Measurements from ENCODE around the gene ABLIM3. TPM values are rescaled to one million over a fixed set of nuclear protein-coding genes. Genes with fewer than 3 reads are reported as not detected.

The ABLIM3 gene
- total and polyA plus RNA-seq, 2 of the 13 experiments (the other 11 are each of a cell fraction or from before 2014, with no cell fraction given) = 0.53 to 6.3 TPM

- 93% methylated on average over 3 of the region's 3 CpGs for WGBS (ENCODE audit: low lambda C conversion rate)
- H3K27ac ChIP-seq (ENCODE audit: extremely low read length, insufficient read depth, low read length) = no peak overlapping the region
- no peak overlapping the region for H2AFZ ChIP-seq (ENCODE audit: low read length)
- intact Hi-C loops (cut with micrococcal nuclease; ENCODE audit: unreplicated experiment) = no loop called here
- H3K4me3 ChIP-seq (replicated peaks in 1 of 3; ENCODE audit: insufficient read depth in 1 of 3, low read depth in 2 of 3, low read length in 3 of 3) = no peak overlapping the region
- BruUV-seq (replicated peaks) = no TSS peak
- DNase-seq (ENCODE audit: low spot score) (no peak), ATAC-seq (no peak), FAIRE-seq (no peak)
- no peaks in the 10 kb centered on the region for H3K36me3 ChIP-seq (replicated peaks in 1 of 2; ENCODE audit: control insufficient read depth in 1 of 2, insufficient read depth in 2 of 2, low read length in 2 of 2)
- no peaks in the 10 kb centered on the region for H3K27me3 ChIP-seq (ENCODE audit: control insufficient read depth in 1 of 2, insufficient read depth in 2 of 2, low read length in 2 of 2)
- H3K4me1 ChIP-seq (ENCODE audit: insufficient read depth, low read length) = 0 out of 2 replicates have a peak, but pooled peaks cover 8% of the 10 kb centered on the region
- H4K20me1 ChIP-seq (ENCODE audit: insufficient read depth, low read length) = no peaks in the 10 kb centered on the region
- H3K79me2 ChIP-seq (ENCODE audit: insufficient read depth, low read length) = no peaks in the 10 kb centered on the region
- ChIA-PET POLR2A (interaction anchor here (0.6 kb wide), 1 partner anchor 44 kb away, joined by 3 read pairs; the partner anchor contains the start of gene ABLIM3), CTCF (ENCODE audit: low intra/inter-chr PET ratio, low total read pairs) (no interaction called here)
- no peaks in the 10 kb centered on the region for H3K9me3 ChIP-seq (ENCODE audit: low read length)
- no peak overlapping the region for H3K9ac ChIP-seq (ENCODE audit: insufficient read depth, low read depth, low read length)
- TF ChIP-seq ZNF121 (CRISPR knock-in tag; IDR thresholded peaks at IDR 0.05) (no peak), HNRNPK (IDR thresholded peaks at IDR 0.05; ENCODE audit: low read depth, low read length, poor library complexity, severe bottlenecking) (no peak), PLRG1 (conservative IDR thresholded peaks at IDR 0.05) (no peak), ZNF724P (CRISPR knock-in tag; IDR thresholded peaks at IDR 0.05; ENCODE audit: borderline replicate concordance) (no peak), GMEB2 (CRISPR knock-in tag; IDR thresholded peaks at IDR 0.05; ENCODE audit: low read depth) (no peak), ZNF512B (CRISPR knock-in tag; IDR thresholded peaks at IDR 0.05; ENCODE audit: borderline replicate concordance) (no peak), HOXA7 (CRISPR knock-in tag; IDR thresholded peaks at IDR 0.05) (no peak), KDM2A (CRISPR knock-in tag; IDR thresholded peaks at IDR 0.05; ENCODE audit: borderline replicate concordance, low read depth) (no peak), CREM (IDR thresholded peaks at IDR 0.05) (no peak), CREM (CRISPR knock-in tag; IDR thresholded peaks at IDR 0.05) (no peak), ZNF768 (CRISPR knock-in tag; IDR thresholded peaks at IDR 0.05) (no peak)
- in situ Hi-C loops (cut with HindIII; ENCODE audit: extremely low pct_ligation_motif_present, low pct_unique_long_range_greater_than_20kb) = no loop called here
- H3K4me2 ChIP-seq (ENCODE audit: low read depth, low read length) = no peak overlapping the region
These were observed 43.8 kb downstream of the ABLIM3 start for GRCh38 chr5:149185067-149185466.
